Astrocyte (in vitro differentiated cells and primary cell): ENCODE measurements around the gene MKRN2OS. TPM values are rescaled to one million over a fixed set of nuclear protein-coding genes. Genes with fewer than 3 reads are reported as not detected.

Experiments used
- DNase-seq: peaks from one replicate; pipeline ENCODE4 v3.0.0-alpha.2; 2010; ENCODE audit warnings: low read depth
- FAIRE-seq: peaks from 2 replicates; lab custom pipeline; 2011; peaks lifted over from hg19 to GRCh38; lab: Jason Lieb, UNC
- H2AFZ ChIP-seq: 2 replicates; pipeline ENCODE4 v1.6.0; 2012; ENCODE audit warnings: low read depth, low read length, inconsistent platforms
- H3K27ac ChIP-seq: 2 replicates; pipeline ENCODE4 v1.5.1; 2011; ENCODE audit warnings: low read depth, low read length, inconsistent platforms
- H3K27me3 ChIP-seq: 2 replicates; pipeline ENCODE4 v1.6.0; 2011; ENCODE audit warnings: low read length, inconsistent platforms; ENCODE audit not compliant: insufficient read depth
- H3K36me3 ChIP-seq: 2 replicates; pipeline ENCODE4 v1.5.1; 2011; ENCODE audit warnings: low read length, inconsistent platforms; ENCODE audit not compliant: insufficient read depth
- H3K4me1 ChIP-seq: 2 replicates; pipeline ENCODE4 v1.5.1; 2011; ENCODE audit warnings: low read length, inconsistent platforms; ENCODE audit not compliant: insufficient read depth
- H3K4me2 ChIP-seq: 2 replicates; pipeline ENCODE4 v1.6.0; 2012; ENCODE audit warnings: low read length, inconsistent platforms
- H3K4me3 ChIP-seq: 2 replicates; pipeline ENCODE4 v1.5.1; 2011; ENCODE audit warnings: low read depth, mild to moderate bottlenecking, low read length, inconsistent platforms; ENCODE audit not compliant: insufficient read depth
- H3K79me2 ChIP-seq: 2 replicates; pipeline ENCODE4 v1.6.0; 2012; ENCODE audit warnings: mild to moderate bottlenecking, low read length, inconsistent platforms; ENCODE audit not compliant: insufficient read depth
- H3K9ac ChIP-seq: 2 replicates; pipeline ENCODE4 v1.6.0; 2012; ENCODE audit warnings: mild to moderate bottlenecking, low read length, inconsistent platforms
- H3K9me3 ChIP-seq: 2 replicates; pipeline ENCODE4 v1.5.1; 2012; ENCODE audit warnings: low read depth, mild to moderate bottlenecking, low read length, inconsistent platforms; ENCODE audit not compliant: insufficient read depth
- H4K20me1 ChIP-seq: 2 replicates; pipeline ENCODE4 v1.6.0; 2012; ENCODE audit warnings: low read length, inconsistent platforms; ENCODE audit not compliant: insufficient read depth
- H3K27ac Mint-ChIP-seq: one replicate; pipeline ENCODE4 v1.8.0; 2021; ENCODE audit warnings: mild to moderate bottlenecking, mixed read lengths; ENCODE audit not compliant: unreplicated experiment
- H3K27me3 Mint-ChIP-seq: one replicate; pipeline ENCODE4 v1.8.0; 2021; ENCODE audit warnings: low read depth, mixed read lengths; ENCODE audit not compliant: unreplicated experiment
- H3K36me3 Mint-ChIP-seq: one replicate; pipeline ENCODE4 v1.8.0; 2021; ENCODE audit warnings: low read depth, mixed read lengths; ENCODE audit not compliant: unreplicated experiment
- H3K4me1 Mint-ChIP-seq: one replicate; pipeline ENCODE4 v1.8.0; 2021; ENCODE audit warnings: low read depth, mixed read lengths; ENCODE audit not compliant: unreplicated experiment
- H3K4me3 Mint-ChIP-seq: one replicate; pipeline ENCODE4 v1.8.0; 2021; ENCODE audit warnings: mild to moderate bottlenecking, moderate library complexity, mixed read lengths; ENCODE audit not compliant: unreplicated experiment
- H3K9me3 Mint-ChIP-seq: one replicate; pipeline ENCODE4 v1.8.0; 2021; ENCODE audit warnings: mild to moderate bottlenecking, mixed read lengths; ENCODE audit not compliant: unreplicated experiment
- CTCF ChIP-seq: IDR thresholded peaks from 2 replicates; pipeline ENCODE4 v1.5.1; 2011; ENCODE audit warnings: low read depth, mild to moderate bottlenecking, inconsistent platforms, low read length, moderate library complexity; ENCODE audit not compliant: insufficient read depth
- EZH2 ChIP-seq: IDR thresholded peaks from 2 replicates; pipeline ENCODE4 v1.6.1; 2012; ENCODE audit warnings: mild to moderate bottlenecking, low read length, inconsistent platforms; ENCODE audit not compliant: insufficient read depth
- total RNA-seq: library from RNA; stranded (reverse); gene quantifications from 2 replicates; pipeline ENCODE4 v1.2.1, GENCODE V29; 2021

MKRN2OS gene
- total RNA-seq, 1 donor from 2014 or later = 0.25 TPM

GRCh38 chr3:12501360-12502020, 43.8 kb downstream of the MKRN2OS start:
- Histone ChIP-seq H2AFZ (no peak overlapping the region), H3K9me3 (no peaks in the 10 kb centered on the region), H3K9ac (no peak overlapping the region), H4K20me1 (no peaks in the 10 kb centered on the region), H3K4me3 (no peak overlapping the region), H3K36me3 (peaks cover 22% of the 10 kb centered on the region), H3K27me3 (no peaks in the 10 kb centered on the region), H3K4me2 (no peak overlapping the region), H3K4me1 (no peaks in the 10 kb centered on the region), H3K27ac (no peak overlapping the region), H3K79me2 (no peaks in the 10 kb centered on the region)
- H3K4me1 Mint-ChIP-seq = peaks cover 5% of the 10 kb centered on the region
- FAIRE-seq (no peak), DNase-seq (peak; percentile 10)
- no peak overlapping the region for H3K27ac Mint-ChIP-seq
- TF ChIP-seq EZH2 (no peak), CTCF (no peak)
- H3K9me3 Mint-ChIP-seq = no peaks in the 10 kb centered on the region
- H3K4me3 Mint-ChIP-seq = no peak overlapping the region
- peaks cover 13% of the 10 kb centered on the region for H3K36me3 Mint-ChIP-seq
- H3K27me3 Mint-ChIP-seq = no peaks in the 10 kb centered on the region

- no peaks in the 10 kb centered on the region for H3K79me2 ChIP-seq
- peaks cover 13% of the 10 kb centered on the region for H3K36me3 Mint-ChIP-seq
- H3K9me3 Mint-ChIP-seq = no peaks in the 10 kb centered on the region
- no peaks in the 10 kb centered on the region for H3K27me3 ChIP-seq
- no peak overlapping the region for H3K9ac ChIP-seq
- no peak overlapping the region for H3K4me2 ChIP-seq
- H3K4me3 Mint-ChIP-seq = no peak overlapping the region
- H3K27ac Mint-ChIP-seq = no peak overlapping the region
- H3K27me3 Mint-ChIP-seq = no peaks in the 10 kb centered on the region
- H3K4me1 ChIP-seq = no peaks in the 10 kb centered on the region
- DNase-seq (no peak), FAIRE-seq (no peak)
- H3K9me3 ChIP-seq = no peaks in the 10 kb centered on the region
- peaks cover 22% of the 10 kb centered on the region for H3K36me3 ChIP-seq
- H3K4me3 ChIP-seq = no peak overlapping the region
- TF ChIP-seq CTCF = no peak
- no peak for TF ChIP-seq EZH2
- no peak overlapping the region for H2AFZ ChIP-seq
- no peaks in the 10 kb centered on the region for H4K20me1 ChIP-seq
- no peak overlapping the region for H3K27ac ChIP-seq
- H3K4me1 Mint-ChIP-seq = peaks cover 5% of the 10 kb centered on the region
Measured at GRCh38 chr3:12499474-12499873, 45.8 kb downstream of the MKRN2OS start.

GRCh38 chr3:12496453-12496761, 48.9 kb downstream of the MKRN2OS start:
- Histone ChIP-seq H3K36me3 (peaks cover 16% of the 10 kb centered on the region), H3K4me3 (no peak overlapping the region), H3K9me3 (no peaks in the 10 kb centered on the region), H2AFZ (no peak overlapping the region), H3K4me1 (no peaks in the 10 kb centered on the region), H3K79me2 (peaks cover 3% of the 10 kb centered on the region), H3K27me3 (no peaks in the 10 kb centered on the region), H3K27ac (no peak overlapping the region), H4K20me1 (no peaks in the 10 kb centered on the region), H3K9ac (no peak overlapping the region), H3K4me2 (no peak overlapping the region)
- no peak overlapping the region for H3K27ac Mint-ChIP-seq
- DNase-seq (no peak), FAIRE-seq (no peak)
- peaks cover 5% of the 10 kb centered on the region for H3K36me3 Mint-ChIP-seq
- H3K27me3 Mint-ChIP-seq = no peaks in the 10 kb centered on the region
- no peak for TF ChIP-seq CTCF
- TF ChIP-seq EZH2 = no peak
- no peaks in the 10 kb centered on the region for H3K9me3 Mint-ChIP-seq
- H3K4me3 Mint-ChIP-seq = no peak overlapping the region
- H3K4me1 Mint-ChIP-seq = peaks cover under 1% of the 10 kb centered on the region
